ENCODE results near the gene MIER2.

MIER2 gene

GRCh38 chr19:291561-292280, 52.9 kb downstream of the MIER2 start:
- no peak for DNase-seq
- CTCF ChIA-PET, result no interaction called here

GRCh38 chr19:291006-291521, 53.5 kb downstream of the MIER2 start, which contains the start of gene PLPP2:
TSS of gene PLPP2 (minus strand) at chr19:291403. CDS start at chr19:291336, 67 bp downstream.
- peak in 2 of 3 donors; percentile 28 to 48 for DNase-seq
- Histone ChIP-seq H3K9me3 (ENCODE audit: control extremely low read depth in 1 of 5, control insufficient read depth in 4 of 5, insufficient read depth in 2 of 5, low read depth in 1 of 5, low read length in 4 of 5) (peaks cover 0 to 11% (median 0%) of the 10 kb centered on the region in 5 experiments), H3K27me3 (replicated peaks in 2 of 5; ENCODE audit: control insufficient read depth in 4 of 5, insufficient read depth in 5 of 5, low read length in 4 of 5) (peaks cover 0 to 69% (median 30%) of the 10 kb centered on the region in 5 experiments), H3K4me1 (ENCODE audit: control extremely low read depth in 1 of 4, control insufficient read depth in 4 of 4, insufficient read depth in 4 of 4, low read length in 3 of 4) (peaks cover 0 to 22% (median 13%) of the 10 kb centered on the region in 4 experiments), H3K27ac (ENCODE audit: insufficient read depth in 1 of 2, low read depth in 1 of 2, low read length in 2 of 2, poor library complexity in 1 of 2, severe bottlenecking in 2 of 2) (no peak within 1 kb of the TSS), H3K36me3 (ENCODE audit: control insufficient read depth in 4 of 4, insufficient read depth in 4 of 4, low read length in 3 of 4) (no peaks in the 10 kb centered on the region), H3K4me3 (ENCODE audit: control insufficient read depth in 1 of 7, extremely low read depth in 1 of 7, insufficient read depth in 4 of 7, low read depth in 2 of 7, low read length in 6 of 7) (peak within 1 kb of the TSS in 3 of 7 experiments; percentile 40 to 58 (median 41))
- 7% methylated on average over 30 of the region's 60 CpGs for WGBS (ENCODE audit: insufficient coverage)
- CTCF ChIA-PET, result no interaction called here
- POLR2A ChIA-PET, result no interaction called here

More at GRCh38 chr19:291561-292280, 52.9 kb downstream of the MIER2 start:
- peaks cover 0 to 22% (median 13%) of the 10 kb centered on the region in 4 experiments for H3K4me1 ChIP-seq (ENCODE audit: control extremely low read depth in 1 of 4, control insufficient read depth in 4 of 4, insufficient read depth in 4 of 4, low read length in 3 of 4)
- no peaks in the 10 kb centered on the region for H3K36me3 ChIP-seq (ENCODE audit: control insufficient read depth in 4 of 4, insufficient read depth in 4 of 4, low read length in 3 of 4)
- H3K27me3 ChIP-seq (replicated peaks in 2 of 5; ENCODE audit: control insufficient read depth in 4 of 5, insufficient read depth in 5 of 5, low read length in 4 of 5), result peaks cover 0 to 69% (median 30%) of the 10 kb centered on the region in 5 experiments
- H3K9me3 ChIP-seq (ENCODE audit: control extremely low read depth in 1 of 5, control insufficient read depth in 4 of 5, insufficient read depth in 2 of 5, low read depth in 1 of 5, low read length in 4 of 5), result peaks cover 0 to 11% (median 0%) of the 10 kb centered on the region in 5 experiments
- POLR2A ChIA-PET, result no interaction called here
- no peak overlapping the region for H3K27ac ChIP-seq (ENCODE audit: insufficient read depth in 1 of 2, low read depth in 1 of 2, low read length in 2 of 2, poor library complexity in 1 of 2, severe bottlenecking in 2 of 2)
- no peak overlapping the region for H3K4me3 ChIP-seq (ENCODE audit: control insufficient read depth in 1 of 7, extremely low read depth in 1 of 7, insufficient read depth in 4 of 7, low read depth in 2 of 7, low read length in 6 of 7)
- WGBS (ENCODE audit: insufficient coverage), result 47% methylated on average over 56 of the region's 71 CpGs

DNA sequence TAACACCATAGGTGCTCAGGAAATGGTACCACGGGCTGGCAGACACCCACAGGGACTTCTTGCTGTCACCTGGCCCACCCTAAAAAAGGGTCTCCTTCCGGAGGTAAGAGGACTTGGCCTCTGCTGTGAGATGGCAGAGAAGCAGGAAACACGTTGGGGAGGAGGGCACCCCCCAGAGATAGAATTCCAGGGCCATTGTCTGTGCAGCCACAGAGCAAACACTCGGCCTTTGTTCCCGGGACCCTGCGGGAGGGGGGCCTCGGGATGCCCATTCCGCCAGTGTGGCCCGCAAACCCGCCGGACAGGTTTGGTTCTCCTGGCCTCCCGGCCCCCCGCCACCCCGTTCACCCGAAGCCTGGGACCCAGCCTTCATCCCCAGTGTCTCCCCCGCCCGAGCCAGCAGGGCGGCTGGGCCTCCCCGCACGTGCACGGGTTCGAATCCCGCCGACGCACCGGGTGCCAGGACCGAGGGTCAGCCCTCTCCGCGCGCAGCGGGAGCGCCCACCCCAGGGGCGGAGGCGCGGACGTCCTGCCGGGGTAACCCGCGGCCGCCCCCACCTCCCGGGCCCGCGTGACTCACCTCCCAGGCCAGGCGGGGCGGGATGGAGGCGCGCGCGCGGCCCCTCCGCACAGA, 54.1 kb downstream of the MIER2 start:
- Histone ChIP-seq H3K9me3 (ENCODE audit: control extremely low read depth in 1 of 5, control insufficient read depth in 4 of 5, insufficient read depth in 2 of 5, low read depth in 1 of 5, low read length in 4 of 5) (peaks cover 0 to 11% (median 0%) of the 10 kb centered on the region in 5 experiments), H3K36me3 (ENCODE audit: control insufficient read depth in 4 of 4, insufficient read depth in 4 of 4, low read length in 3 of 4) (no peaks in the 10 kb centered on the region), H3K27me3 (replicated peaks in 2 of 5; ENCODE audit: control insufficient read depth in 4 of 5, insufficient read depth in 5 of 5, low read length in 4 of 5) (peaks cover 0 to 68% (median 30%) of the 10 kb centered on the region in 5 experiments), H3K4me1 (ENCODE audit: control extremely low read depth in 1 of 4, control insufficient read depth in 4 of 4, insufficient read depth in 4 of 4, low read length in 3 of 4) (peaks cover 0 to 22% (median 13%) of the 10 kb centered on the region in 4 experiments), H3K4me3 (ENCODE audit: control insufficient read depth in 1 of 7, extremely low read depth in 1 of 7, insufficient read depth in 4 of 7, low read depth in 2 of 7, low read length in 6 of 7) (peak overlapping the region in 3 of 7 experiments; percentile 40 to 58 (median 41)), H3K27ac (ENCODE audit: insufficient read depth in 1 of 2, low read depth in 1 of 2, low read length in 2 of 2, poor library complexity in 1 of 2, severe bottlenecking in 2 of 2) (no peak overlapping the region)
- WGBS (ENCODE audit: insufficient coverage), result 7% methylated on average over 39 of the region's 51 CpGs
- CTCF ChIA-PET, result no interaction called here
- DNase-seq, result peak in 2 of 3 donors; percentile 44 to 61
- POLR2A ChIA-PET, result no interaction called here

GRCh38 chr19:289651-290371, 54.8 kb downstream of the MIER2 start:
- no peaks in the 10 kb centered on the region for H3K36me3 ChIP-seq (ENCODE audit: control insufficient read depth in 4 of 4, insufficient read depth in 4 of 4, low read length in 3 of 4)
- CTCF ChIA-PET, result no interaction called here
- H3K27ac ChIP-seq (ENCODE audit: insufficient read depth in 1 of 2, low read depth in 1 of 2, low read length in 2 of 2, poor library complexity in 1 of 2, severe bottlenecking in 2 of 2), result no peak overlapping the region
- DNase-seq, result peak; percentile 40 to 75 (median 69)
- WGBS (ENCODE audit: insufficient coverage), result 73% methylated on average over 13 of the region's 26 CpGs
- peaks cover 0 to 20% (median 12%) of the 10 kb centered on the region in 4 experiments for H3K4me1 ChIP-seq (ENCODE audit: control extremely low read depth in 1 of 4, control insufficient read depth in 4 of 4, insufficient read depth in 4 of 4, low read length in 3 of 4)
- H3K4me3 ChIP-seq (ENCODE audit: control insufficient read depth in 1 of 7, extremely low read depth in 1 of 7, insufficient read depth in 4 of 7, low read depth in 2 of 7, low read length in 6 of 7), result no peak overlapping the region
- POLR2A ChIA-PET, result no interaction called here
- peaks cover 0 to 61% (median 28%) of the 10 kb centered on the region in 5 experiments for H3K27me3 ChIP-seq (replicated peaks in 2 of 5; ENCODE audit: control insufficient read depth in 4 of 5, insufficient read depth in 5 of 5, low read length in 4 of 5)
- peaks cover 0 to 11% (median 0%) of the 10 kb centered on the region in 5 experiments for H3K9me3 ChIP-seq (ENCODE audit: control extremely low read depth in 1 of 5, control insufficient read depth in 4 of 5, insufficient read depth in 2 of 5, low read depth in 1 of 5, low read length in 4 of 5)

- ChIA-PET POLR2A (no interaction called here), CTCF (no interaction called here)
- peaks cover 0 to 11% (median 0%) of the 10 kb centered on the region in 5 experiments for H3K9me3 ChIP-seq (ENCODE audit: control extremely low read depth in 1 of 5, control insufficient read depth in 4 of 5, insufficient read depth in 2 of 5, low read depth in 1 of 5, low read length in 4 of 5)
- H3K27ac ChIP-seq (ENCODE audit: insufficient read depth in 1 of 2, low read depth in 1 of 2, low read length in 2 of 2, poor library complexity in 1 of 2, severe bottlenecking in 2 of 2), result no peak overlapping the region
- no peak overlapping the region for H3K4me3 ChIP-seq (ENCODE audit: control insufficient read depth in 1 of 7, extremely low read depth in 1 of 7, insufficient read depth in 4 of 7, low read depth in 2 of 7, low read length in 6 of 7)
- peaks cover 0 to 13% (median 9%) of the 10 kb centered on the region in 4 experiments for H3K4me1 ChIP-seq (ENCODE audit: control extremely low read depth in 1 of 4, control insufficient read depth in 4 of 4, insufficient read depth in 4 of 4, low read length in 3 of 4)
- whole genome bisulfite sequencing (ENCODE audit: insufficient coverage), result 96% methylated on average over 10 of the region's 10 CpGs
- H3K27me3 ChIP-seq (replicated peaks in 2 of 5; ENCODE audit: control insufficient read depth in 4 of 5, insufficient read depth in 5 of 5, low read length in 4 of 5), result peaks cover 0 to 52% (median 21%) of the 10 kb centered on the region in 5 experiments
- no peak for DNase-seq
- H3K36me3 ChIP-seq (ENCODE audit: control insufficient read depth in 4 of 4, insufficient read depth in 4 of 4, low read length in 3 of 4), result no peaks in the 10 kb centered on the region
Observed at GRCh38 chr19:288911-289310, 55.7 kb downstream of the MIER2 start.

GRCh38 chr19:287381-287871, 57.2 kb downstream of the MIER2 start:
- DNase-seq, result no peak
- H3K9me3 ChIP-seq (ENCODE audit: control extremely low read depth in 1 of 5, control insufficient read depth in 4 of 5, insufficient read depth in 2 of 5, low read depth in 1 of 5, low read length in 4 of 5), result peaks cover 0 to 6% (median 0%) of the 10 kb centered on the region in 5 experiments
- H3K4me3 ChIP-seq (ENCODE audit: control insufficient read depth in 1 of 7, extremely low read depth in 1 of 7, insufficient read depth in 4 of 7, low read depth in 2 of 7, low read length in 6 of 7), result no peak overlapping the region
- H3K36me3 ChIP-seq (ENCODE audit: control insufficient read depth in 4 of 4, insufficient read depth in 4 of 4, low read length in 3 of 4), result no peaks in the 10 kb centered on the region
- H3K27me3 ChIP-seq (replicated peaks in 2 of 5; ENCODE audit: control insufficient read depth in 4 of 5, insufficient read depth in 5 of 5, low read length in 4 of 5), result peaks cover 0 to 37% (median 13%) of the 10 kb centered on the region in 5 experiments
- no peak overlapping the region for H3K27ac ChIP-seq (ENCODE audit: insufficient read depth in 1 of 2, low read depth in 1 of 2, low read length in 2 of 2, poor library complexity in 1 of 2, severe bottlenecking in 2 of 2)
- ChIA-PET CTCF (no interaction called here), POLR2A (no interaction called here)
- WGBS (ENCODE audit: insufficient coverage), result 95% methylated on average over 17 of the region's 19 CpGs
- H3K4me1 ChIP-seq (ENCODE audit: control extremely low read depth in 1 of 4, control insufficient read depth in 4 of 4, insufficient read depth in 4 of 4, low read length in 3 of 4), result peaks cover 0 to 13% (median 9%) of the 10 kb centered on the region in 4 experiments

Measured in common myeloid progenitor, CD34-positive (primary cell).